ENCODE data around the gene GRIP2. TPM values are rescaled to one million over a fixed set of nuclear protein-coding genes. Genes with fewer than 3 reads are reported as not detected.

Gene GRIP2
- total RNA-seq, 1 donor: 1.7 TPM

DNA sequence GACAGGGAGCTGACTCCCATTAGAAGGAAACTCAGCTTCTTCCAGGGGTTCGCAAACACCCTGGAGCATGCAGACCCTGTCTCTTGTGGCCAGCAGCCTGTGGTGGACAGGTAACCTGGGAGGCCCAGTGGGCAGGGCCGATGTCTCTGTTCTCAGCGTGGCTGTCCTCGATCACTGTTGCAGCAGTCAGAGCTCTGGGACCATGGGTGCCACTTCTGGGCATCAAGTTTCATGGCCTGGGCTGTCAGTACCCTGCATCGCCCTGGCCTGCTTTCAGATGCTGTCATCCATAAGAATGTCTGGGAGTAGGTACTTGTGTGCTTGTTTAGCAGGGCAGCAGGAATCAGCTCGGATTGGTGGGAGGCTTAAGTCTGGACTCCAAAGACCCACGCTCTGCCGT lies 83.3 kb downstream of the GRIP2 start:
- H3K4me3 ChIP-seq (ENCODE audit: low read depth, low read length): no peak overlapping the region
- no peak for DNase-seq (ENCODE audit: low read depth)
- TF ChIP-seq, protein P1, sequence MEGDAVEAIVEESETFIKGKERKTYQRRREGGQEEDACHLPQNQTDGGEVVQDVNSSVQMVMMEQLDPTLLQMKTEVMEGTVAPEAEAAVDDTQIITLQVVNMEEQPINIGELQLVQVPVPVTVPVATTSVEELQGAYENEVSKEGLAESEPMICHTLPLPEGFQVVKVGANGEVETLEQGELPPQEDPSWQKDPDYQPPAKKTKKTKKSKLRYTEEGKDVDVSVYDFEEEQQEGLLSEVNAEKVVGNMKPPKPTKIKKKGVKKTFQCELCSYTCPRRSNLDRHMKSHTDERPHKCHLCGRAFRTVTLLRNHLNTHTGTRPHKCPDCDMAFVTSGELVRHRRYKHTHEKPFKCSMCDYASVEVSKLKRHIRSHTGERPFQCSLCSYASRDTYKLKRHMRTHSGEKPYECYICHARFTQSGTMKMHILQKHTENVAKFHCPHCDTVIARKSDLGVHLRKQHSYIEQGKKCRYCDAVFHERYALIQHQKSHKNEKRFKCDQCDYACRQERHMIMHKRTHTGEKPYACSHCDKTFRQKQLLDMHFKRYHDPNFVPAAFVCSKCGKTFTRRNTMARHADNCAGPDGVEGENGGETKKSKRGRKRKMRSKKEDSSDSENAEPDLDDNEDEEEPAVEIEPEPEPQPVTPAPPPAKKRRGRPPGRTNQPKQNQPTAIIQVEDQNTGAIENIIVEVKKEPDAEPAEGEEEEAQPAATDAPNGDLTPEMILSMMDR (IDR thresholded peaks at IDR 0.05; ENCODE audit: insufficient read depth, low read depth, low read length): no peak

DNA sequence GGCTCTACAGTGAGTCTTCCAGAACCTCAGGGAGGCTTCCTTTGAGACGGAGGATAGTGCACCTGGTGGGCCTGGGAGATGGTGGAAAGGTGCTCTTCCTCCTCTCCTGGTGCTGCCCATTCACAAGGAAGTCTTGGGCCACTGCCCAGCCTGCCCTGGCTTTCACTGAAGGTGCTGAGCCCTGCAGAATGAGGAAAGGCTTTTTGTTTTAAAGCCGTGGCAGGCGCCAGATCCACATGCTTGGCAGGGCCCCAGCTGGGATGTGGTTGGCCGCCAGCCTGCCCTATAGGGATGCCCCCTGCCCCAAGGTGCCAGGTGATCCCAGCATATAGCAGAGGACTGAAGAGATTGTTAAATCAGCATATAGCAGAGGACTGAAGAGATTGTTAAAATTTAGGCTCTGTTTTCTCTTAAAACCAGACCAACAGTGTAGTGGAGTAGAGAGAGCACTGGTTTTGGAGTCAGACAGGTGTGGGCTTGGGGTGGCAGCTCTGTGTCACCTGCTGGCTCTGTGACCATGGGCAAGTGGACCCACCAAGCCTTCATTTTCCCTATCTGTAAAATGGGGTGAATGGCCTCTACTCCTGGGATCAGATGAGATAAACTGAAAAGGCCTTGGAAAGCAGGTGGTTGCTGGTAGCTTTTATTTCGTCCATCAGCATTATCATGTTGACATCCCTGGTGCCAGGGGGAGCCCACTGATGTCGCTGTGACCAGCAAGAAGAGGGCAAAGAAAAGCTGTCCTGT lies 84.4 kb downstream of the GRIP2 start:
- TF ChIP-seq, protein P1 (IDR thresholded peaks at IDR 0.05; ENCODE audit: insufficient read depth, low read depth, low read length): no peak
- DNase-seq (ENCODE audit: low read depth): no peak
- H3K4me3 ChIP-seq (ENCODE audit: low read depth, low read length): no peak overlapping the region

DNA sequence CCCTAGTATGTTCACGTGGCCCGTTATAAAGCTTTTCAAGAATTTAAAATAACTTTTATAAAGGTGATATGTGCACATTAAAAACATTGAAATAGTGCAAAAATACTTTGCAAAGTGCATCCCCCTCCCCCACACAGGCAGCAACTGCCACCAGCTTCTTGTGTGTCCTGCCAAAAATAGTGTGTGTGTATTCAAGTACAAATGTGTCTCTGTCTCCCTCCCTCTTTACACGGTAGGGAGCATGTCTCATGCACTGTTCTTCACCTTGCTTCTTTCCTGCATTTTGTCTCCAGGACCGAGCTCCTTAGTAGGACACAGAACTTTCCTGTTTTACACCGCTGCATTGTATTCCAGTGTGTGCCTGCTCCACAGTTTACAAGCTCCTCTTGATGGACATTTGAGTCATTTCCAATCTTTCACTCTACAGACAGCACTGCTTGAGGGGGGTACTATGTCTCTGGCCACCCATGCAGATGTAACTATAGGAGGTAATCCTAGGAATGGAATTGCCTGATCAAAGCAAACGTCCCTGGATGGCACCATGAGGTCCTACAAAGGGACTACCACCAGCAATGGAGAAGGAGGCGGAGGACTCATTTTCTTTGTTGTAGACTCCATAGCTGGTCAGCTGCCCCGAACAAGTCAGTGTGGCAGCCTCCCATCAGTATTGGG lies 85.4 kb downstream of the GRIP2 start:
- no peak overlapping the region for H3K4me3 ChIP-seq (ENCODE audit: low read depth, low read length)
- TF ChIP-seq, protein P1 (IDR thresholded peaks at IDR 0.05; ENCODE audit: insufficient read depth, low read depth, low read length): no peak
- no peak for DNase-seq (ENCODE audit: low read depth)

DNA sequence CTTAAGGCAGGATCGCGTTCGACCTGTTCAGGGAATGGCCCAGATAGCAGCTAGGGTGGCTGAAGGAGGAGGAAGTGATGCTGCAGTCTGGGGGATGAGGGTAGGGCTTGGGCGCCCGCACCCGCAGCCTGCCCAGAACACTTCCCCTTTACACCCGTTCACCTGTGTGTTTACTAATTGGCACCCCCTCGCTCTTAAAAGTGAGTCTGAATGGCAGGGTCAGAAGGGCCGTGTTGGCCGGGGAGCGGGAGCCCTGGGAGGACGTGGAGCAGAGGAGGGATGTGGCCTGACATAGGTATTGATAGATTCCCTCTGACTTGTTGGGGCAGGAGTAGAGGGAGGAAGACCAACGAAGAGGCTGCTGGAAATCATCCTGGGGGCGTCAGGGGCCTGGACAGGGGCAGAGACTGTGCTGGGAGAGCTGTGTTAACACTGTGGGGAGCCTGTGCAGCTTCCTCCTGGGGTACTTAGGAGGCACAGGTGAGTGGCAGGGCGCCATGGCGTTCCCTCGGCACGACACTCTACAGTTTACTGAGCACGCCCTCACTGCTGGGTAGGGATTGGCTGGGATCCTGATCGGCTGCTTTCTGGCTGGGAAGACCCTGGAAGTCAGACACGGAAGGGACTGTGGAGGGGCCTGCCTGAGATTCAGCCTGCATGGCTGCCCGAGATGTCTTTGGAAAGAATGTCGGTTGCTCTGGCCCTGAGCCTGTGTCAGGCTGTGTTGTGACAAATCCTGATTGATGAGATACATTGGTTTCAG lies 86.1 kb downstream of the GRIP2 start:
- TF ChIP-seq, protein P1 (IDR thresholded peaks at IDR 0.05; ENCODE audit: insufficient read depth, low read depth, low read length): no peak
- DNase-seq (ENCODE audit: low read depth): no peak
- no peak overlapping the region for H3K4me3 ChIP-seq (ENCODE audit: low read depth, low read length)

DNA sequence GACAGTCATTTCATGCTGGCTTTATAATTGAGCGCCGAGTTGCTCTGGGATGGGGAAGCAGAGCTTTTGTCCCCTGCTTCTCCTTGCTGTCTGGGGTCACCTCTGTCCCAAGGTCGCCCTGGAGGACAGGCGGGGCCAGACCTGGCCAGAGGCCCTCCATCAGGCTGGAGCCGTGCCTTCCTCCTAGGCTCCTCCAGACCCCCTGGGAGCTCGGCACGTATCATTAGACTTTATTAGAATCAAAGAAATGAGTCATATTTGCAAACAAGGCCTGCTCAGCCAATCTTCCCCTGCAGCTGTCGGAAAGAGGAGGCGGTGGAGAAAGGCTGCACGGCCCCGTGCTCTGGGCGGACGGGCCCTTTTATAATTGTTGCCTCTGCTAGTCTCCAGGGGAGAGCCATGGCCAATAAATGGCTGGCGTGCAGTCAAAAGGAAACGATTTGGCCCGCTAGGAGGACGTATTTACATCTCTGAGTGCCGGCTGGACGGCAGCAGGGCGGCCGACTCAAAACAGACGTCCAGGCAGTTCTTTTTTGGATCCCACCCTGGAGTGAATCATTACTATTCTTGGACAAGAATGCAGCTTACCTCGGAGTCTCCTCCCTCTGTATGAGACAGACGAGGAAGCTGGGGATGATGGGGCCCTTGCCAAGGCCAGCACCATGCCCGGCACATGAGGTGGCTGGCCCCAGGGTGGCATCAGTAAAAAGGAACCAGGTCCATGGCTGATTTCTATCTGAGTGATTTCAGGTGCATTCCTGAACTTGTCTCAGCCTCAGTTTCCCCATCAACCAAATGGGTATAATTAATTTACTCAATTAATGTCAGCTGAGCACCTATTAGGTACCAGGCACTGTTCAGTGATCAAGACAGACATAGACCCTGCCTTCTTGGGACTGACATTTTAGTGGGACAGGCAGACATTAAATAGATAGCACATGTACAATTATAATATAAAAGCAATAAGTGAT lies 87.1 kb downstream of the GRIP2 start:
- no peak overlapping the region for H3K4me3 ChIP-seq (ENCODE audit: low read depth, low read length)
- TF ChIP-seq, protein P1 (IDR thresholded peaks at IDR 0.05; ENCODE audit: insufficient read depth, low read depth, low read length): no peak
- DNase-seq (ENCODE audit: low read depth): peak; percentile 94

Data from fibroblast of villous mesenchyme (primary cell).